HG02610 (cell line): ENCODE data around the gene PRKAR2B.
"Not testable (repeated sequence)": the region's sequence is repeated elsewhere in the genome, so short reads cannot be mapped to it uniquely, and the experiment has no call there.

Experiments
- ATAC-seq: cut with Tn5 transposase; IDR thresholded peaks from one replicate; pipeline ENCODE4 v1.9.1; 2021; ENCODE audit warnings: mild to moderate bottlenecking, moderate library complexity; ENCODE audit not compliant: unreplicated experiment

The PRKAR2B gene

GRCh38 chr7:107151538-107151937, 107.0 kb downstream of the PRKAR2B start:
- ATAC-seq = no peak

DNA sequence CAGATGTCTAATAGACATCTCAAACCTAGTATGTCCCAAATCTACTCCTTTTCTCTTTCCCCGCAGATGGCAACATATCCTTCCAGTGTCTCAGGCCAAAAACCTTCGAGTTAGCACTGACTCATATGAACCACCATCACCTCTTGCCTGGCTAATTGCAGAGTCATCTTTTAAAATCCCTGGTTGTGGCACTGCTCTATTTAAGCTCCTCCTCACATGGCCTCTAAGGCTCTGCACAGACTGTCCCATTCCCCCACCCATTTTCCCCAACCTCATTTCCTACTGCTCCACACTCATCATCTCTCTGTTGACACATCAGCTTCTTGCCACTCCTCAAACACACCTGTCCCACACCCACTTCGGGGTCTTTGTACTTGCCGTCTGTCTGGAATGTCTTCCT, 107.5 kb downstream of the PRKAR2B start:
- no peak for ATAC-seq

GRCh38 chr7:107154826-107155225, 110.3 kb downstream of the PRKAR2B start:
- no peak for ATAC-seq

- ATAC-seq = not testable (repeated sequence)
These were observed 111.2 kb downstream of the PRKAR2B start for GRCh38 chr7:107155726-107156125.

GRCh38 chr7:107157091-107157490, 112.6 kb downstream of the PRKAR2B start:
- no peak for ATAC-seq

DNA sequence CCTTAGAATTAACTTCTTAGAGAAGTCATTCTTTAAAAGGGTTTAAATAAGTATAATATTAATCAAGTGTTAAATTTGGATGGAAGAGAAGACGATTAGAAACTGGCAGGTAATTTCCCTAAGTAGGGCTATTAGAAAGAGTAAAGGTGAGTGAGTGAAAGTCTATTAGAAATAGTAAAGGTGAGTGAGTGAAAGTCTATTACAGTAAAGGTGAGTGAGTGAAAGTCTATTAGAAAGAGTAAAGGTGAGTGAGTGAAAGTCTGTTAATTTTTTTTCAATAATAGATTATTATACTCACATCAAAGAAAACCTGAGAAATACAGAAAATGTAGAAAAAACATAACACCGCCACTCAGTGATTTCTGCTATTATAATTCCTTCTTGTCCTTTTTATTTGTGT, 113.5 kb downstream of the PRKAR2B start:
- no peak for ATAC-seq

DNA sequence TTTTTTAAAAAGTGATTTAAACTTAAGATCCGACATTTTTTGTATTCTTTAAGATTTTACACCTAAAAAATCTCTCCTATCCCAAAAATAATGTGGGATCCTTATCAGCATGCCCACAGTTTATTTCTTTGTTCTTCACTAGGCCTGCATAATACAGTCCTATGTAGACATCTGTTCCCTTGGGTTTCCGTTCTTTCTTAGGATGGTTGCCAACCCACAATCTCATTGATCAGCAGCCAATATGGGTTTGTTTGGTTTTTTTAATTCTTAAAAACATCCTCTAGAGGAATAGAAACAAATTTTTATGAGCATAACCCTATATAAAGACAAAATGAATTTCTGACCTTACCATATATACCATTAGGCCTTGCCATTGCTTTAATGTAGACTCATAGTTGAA, 115.9 kb downstream of the PRKAR2B start:
- ATAC-seq = no peak

GRCh38 chr7:107161415-107161814, 116.9 kb downstream of the PRKAR2B start:
- no peak for ATAC-seq

- ATAC-seq = no peak
These were observed 118.0 kb downstream of the PRKAR2B start for GRCh38 chr7:107162475-107162874.

GRCh38 chr7:107164092-107164491, 119.6 kb downstream of the PRKAR2B start:
- no peak for ATAC-seq

GRCh38 chr7:107165341-107165740, 120.8 kb downstream of the PRKAR2B start:
- ATAC-seq = no peak

- no peak for ATAC-seq
These were observed 122.4 kb downstream of the PRKAR2B start for GRCh38 chr7:107166736-107167426.

GRCh38 chr7:107167483-107168232, 123.2 kb downstream of the PRKAR2B start:
- no peak for ATAC-seq

GRCh38 chr7:107168233-107169119, 124.0 kb downstream of the PRKAR2B start, which contains the start of gene HBP1:
Gene HBP1, plus strand, starts transcription at chr7:107169003. Its CDS starts 10,891 bp downstream, at chr7:107179894.
- peak; percentile 88 for ATAC-seq

DNA sequence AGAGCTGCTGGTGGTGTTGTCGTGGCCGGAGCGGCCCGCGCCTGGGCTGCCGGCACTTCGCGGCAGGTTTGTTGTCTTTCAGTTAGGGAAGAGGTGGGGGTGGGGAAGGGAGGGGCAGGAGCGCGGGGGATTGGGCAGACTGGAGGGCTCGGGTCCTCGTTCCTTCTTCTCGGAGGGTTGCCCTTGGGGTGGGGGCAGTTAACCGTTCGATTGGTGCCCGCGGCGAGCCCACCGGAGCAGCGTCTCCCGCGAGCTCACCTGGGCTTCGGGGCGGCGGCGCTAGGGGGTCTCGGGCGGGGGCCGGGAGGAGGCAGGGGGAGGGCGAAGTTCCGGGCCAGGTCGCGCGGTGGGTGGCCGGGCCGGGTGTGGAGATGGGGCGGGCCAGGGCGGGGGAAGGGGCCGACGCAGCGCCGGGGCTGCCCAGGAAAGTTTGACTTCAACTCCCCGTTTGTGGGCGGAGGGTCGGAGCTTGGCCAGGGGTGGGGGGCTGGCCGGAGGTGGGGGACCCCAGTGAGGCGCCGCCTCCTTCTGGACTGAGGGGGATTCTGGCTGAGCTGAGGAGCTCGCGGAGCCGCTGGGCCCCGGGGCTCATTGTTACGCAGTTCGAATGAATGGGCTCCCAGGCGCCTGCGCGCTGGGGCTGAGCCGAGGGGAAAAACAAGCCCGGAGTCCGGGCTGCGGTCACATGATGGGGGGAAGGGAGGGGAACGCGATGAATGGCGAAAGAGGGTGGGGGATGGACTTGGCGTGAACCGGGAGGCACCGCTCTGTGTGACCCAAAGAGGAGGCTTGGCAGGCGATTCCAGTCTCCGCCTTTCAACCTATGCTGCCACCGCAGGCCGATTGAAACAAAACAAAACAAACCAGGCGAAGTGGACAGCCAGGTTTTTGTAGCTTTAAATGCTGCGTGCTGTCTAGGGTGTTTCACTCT, 124.9 kb downstream of the PRKAR2B start:
- peak; percentile 18 for ATAC-seq

DNA sequence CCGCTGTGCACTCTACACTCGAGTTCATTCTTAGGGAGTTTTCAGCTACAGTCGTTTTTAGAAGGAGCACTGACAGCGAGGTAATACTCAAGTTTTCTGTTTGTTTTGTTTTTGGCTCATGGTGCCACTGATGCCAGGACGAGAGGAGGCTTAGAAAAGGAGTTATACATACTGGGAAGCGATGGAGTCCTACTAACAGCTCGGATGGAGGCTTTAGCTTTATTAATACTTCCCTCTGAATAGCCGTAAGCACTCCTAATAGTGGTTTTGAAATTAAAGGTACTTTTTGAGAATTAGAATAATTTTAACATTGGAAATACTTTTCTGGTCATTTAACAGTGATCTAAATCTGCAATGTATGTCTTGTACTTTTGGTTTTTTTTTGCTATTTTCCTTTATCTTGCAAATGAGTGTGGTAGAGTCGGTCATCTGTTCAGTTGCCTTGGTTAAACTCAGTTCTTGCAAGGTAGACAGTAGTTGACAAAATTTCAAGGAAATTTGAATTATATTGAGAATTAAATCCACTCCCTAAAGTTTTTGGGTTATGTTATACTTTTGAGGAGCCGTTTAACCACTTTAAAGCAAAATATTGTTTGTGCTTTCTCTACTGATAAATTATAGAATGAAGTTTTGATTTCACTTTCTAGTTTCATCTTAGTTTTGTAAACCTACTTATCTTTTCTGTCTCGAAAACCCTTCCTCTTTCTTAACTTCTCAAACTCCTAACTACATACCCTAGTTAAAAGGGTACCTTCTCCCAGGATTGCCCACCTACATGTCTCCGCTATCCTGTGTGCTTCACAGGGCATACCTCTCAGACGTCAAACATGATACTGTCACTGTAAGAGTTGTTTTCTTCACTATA, 125.8 kb downstream of the PRKAR2B start:
- no peak for ATAC-seq

GRCh38 chr7:107171496-107171895, 127.0 kb downstream of the PRKAR2B start:
- no peak for ATAC-seq

- ATAC-seq = no peak
These were observed 127.9 kb downstream of the PRKAR2B start for GRCh38 chr7:107172276-107173032.

- no peak for ATAC-seq
These were observed 128.7 kb downstream of the PRKAR2B start for GRCh38 chr7:107173191-107173590.
